ENCODE measurements around the gene CERCAM.

- TF ChIP-seq, protein P1, sequence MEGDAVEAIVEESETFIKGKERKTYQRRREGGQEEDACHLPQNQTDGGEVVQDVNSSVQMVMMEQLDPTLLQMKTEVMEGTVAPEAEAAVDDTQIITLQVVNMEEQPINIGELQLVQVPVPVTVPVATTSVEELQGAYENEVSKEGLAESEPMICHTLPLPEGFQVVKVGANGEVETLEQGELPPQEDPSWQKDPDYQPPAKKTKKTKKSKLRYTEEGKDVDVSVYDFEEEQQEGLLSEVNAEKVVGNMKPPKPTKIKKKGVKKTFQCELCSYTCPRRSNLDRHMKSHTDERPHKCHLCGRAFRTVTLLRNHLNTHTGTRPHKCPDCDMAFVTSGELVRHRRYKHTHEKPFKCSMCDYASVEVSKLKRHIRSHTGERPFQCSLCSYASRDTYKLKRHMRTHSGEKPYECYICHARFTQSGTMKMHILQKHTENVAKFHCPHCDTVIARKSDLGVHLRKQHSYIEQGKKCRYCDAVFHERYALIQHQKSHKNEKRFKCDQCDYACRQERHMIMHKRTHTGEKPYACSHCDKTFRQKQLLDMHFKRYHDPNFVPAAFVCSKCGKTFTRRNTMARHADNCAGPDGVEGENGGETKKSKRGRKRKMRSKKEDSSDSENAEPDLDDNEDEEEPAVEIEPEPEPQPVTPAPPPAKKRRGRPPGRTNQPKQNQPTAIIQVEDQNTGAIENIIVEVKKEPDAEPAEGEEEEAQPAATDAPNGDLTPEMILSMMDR (IDR thresholded peaks at IDR 0.05): no peak
- no peak for TF ChIP-seq EP300 (IDR thresholded peaks at IDR 0.05)
- TF ChIP-seq POLR2AphosphoS5 (IDR thresholded peaks at IDR 0.05): no peak
- TF ChIP-seq POLR2A (IDR thresholded peaks at IDR 0.05): no peak
Observed at GRCh38 chr9:128422783-128423150, 2.1 kb downstream of the CERCAM start.
